Head of caudate nucleus (tissue), 42 donors: ENCODE measurements around the gene CELF1.

Experiments used
- DNase-seq, 42 donors: peaks; one replicate each; pipeline versions ENCODE4 v3.0.0 to v3.0.0-alpha.2; 2020 to 2021; ENCODE audit warnings: mixed read lengths in 7 of 42
- intact Hi-C: fragments of 100-400 bp; cut with DNase I; formaldehyde crosslinking; loops from one replicate; pipeline ENCODE4 v1.15.0; 2022

CELF1 gene

GRCh38 chr11:47415949-47416472 is 136.9 kb downstream of the CELF1 start:
- intact Hi-C loops = no loop called here
- peak in 1 of 42 donors; percentile 55 for DNase-seq
